Activated T-helper 2 cell treated with anti-CD3 and anti-CD28 coated beads, Interferon-gamma antibody, Interleukin-2, Interleukin-4, amounts not matched to agents 10 μg/mL and 5 μg/mL and 100 μg/mL, durations not matched to agents 14 hours and 24 hours and 36 hours (primary cell): ENCODE data around the gene PMF1. TPM values are rescaled to one million over a fixed set of nuclear protein-coding genes. Genes with fewer than 3 reads are reported as not detected.

Source experiments
- DNase-seq: peaks from one replicate; pipeline ENCODE4 v3.0.0; 2021; ENCODE audit warnings: low spot score
- H3K27ac Mint-ChIP-seq: one replicate; pipeline ENCODE4 v1.8.0; 2021; ENCODE audit warnings: mixed read lengths
- H3K27me3 Mint-ChIP-seq: one replicate; pipeline ENCODE4 v1.8.0; 2021; ENCODE audit warnings: low read depth, mixed read lengths
- H3K36me3 Mint-ChIP-seq: one replicate; pipeline ENCODE4 v1.8.0; 2021; ENCODE audit warnings: low read depth, mixed read lengths
- H3K4me1 Mint-ChIP-seq: one replicate; pipeline ENCODE4 v1.8.0; 2021; ENCODE audit warnings: low read depth, mixed read lengths
- H3K4me3 Mint-ChIP-seq: one replicate; pipeline ENCODE4 v1.8.0; 2021; ENCODE audit warnings: low read depth, mild to moderate bottlenecking, moderate library complexity, mixed read lengths
- H3K9me3 Mint-ChIP-seq: one replicate; pipeline ENCODE4 v1.8.0; 2021; ENCODE audit warnings: mixed read lengths
- intact Hi-C: fragments of 100-400 bp; cut with micrococcal nuclease; formaldehyde crosslinking; loops from one replicate; pipeline ENCODE4 v1.15.1; 2023
- total RNA-seq: library from RNA; stranded (reverse); gene quantifications from 2 replicates; pipeline ENCODE4 v1.2.3, GENCODE V29; 2022

PMF1 gene
- total RNA-seq, 1 donor from 2014 or later, result 115 TPM

- Mint-ChIP-seq H3K36me3 (peaks cover 21% of the 10 kb centered on the region), H3K9me3 (no peaks in the 10 kb centered on the region), H3K27ac (no peak overlapping the region), H3K4me1 (peaks cover 30% of the 10 kb centered on the region), H3K4me3 (peak overlapping the region; percentile 16), H3K27me3 (no peaks in the 10 kb centered on the region)
- intact Hi-C loops, result loop anchor here (5.0 kb wide), 3 partner anchors 33 to 427 kb away; partner anchors contain the start of genes GON4L and SYT11
- DNase-seq, result no peak
Measured at GRCh38 chr1:156284757-156285156, 72.0 kb downstream of the PMF1 start.

- Mint-ChIP-seq H3K27ac (no peak overlapping the region), H3K36me3 (peaks cover 21% of the 10 kb centered on the region), H3K9me3 (no peaks in the 10 kb centered on the region), H3K4me3 (no peak overlapping the region), H3K27me3 (no peaks in the 10 kb centered on the region), H3K4me1 (peaks cover 25% of the 10 kb centered on the region)
- no peak for DNase-seq
- intact Hi-C loops, result no loop called here
Measured at GRCh38 chr1:156285437-156285836, 72.6 kb downstream of the PMF1 start.

GRCh38 chr1:156286061-156286460 lies 73.3 kb downstream of the PMF1 start:
- Mint-ChIP-seq H3K27me3 (no peaks in the 10 kb centered on the region), H3K9me3 (no peaks in the 10 kb centered on the region), H3K4me1 (peaks cover 19% of the 10 kb centered on the region), H3K4me3 (no peak overlapping the region), H3K27ac (no peak overlapping the region), H3K36me3 (peaks cover 21% of the 10 kb centered on the region)
- intact Hi-C loops, result no loop called here
- DNase-seq, result no peak

Other genes starting within 250 kb of the PMF1 start
- 211 and 216 TPM in 2 replicates for gene ARHGEF2, start 234.5 kb upstream of the PMF1 start, total RNA-seq
- 227 and 239 TPM in 2 replicates for gene SSR2, start 192.1 kb upstream of the PMF1 start, total RNA-seq
- 71.3 and 73.3 TPM in 2 replicates for gene UBQLN4, start 159.2 kb upstream of the PMF1 start, total RNA-seq
- gene LAMTOR2, start 158.2 kb upstream of the PMF1 start, total RNA-seq, result 71.0 and 72.5 TPM in 2 replicates
- gene RAB25, start 151.8 kb upstream of the PMF1 start, total RNA-seq, result 0.18 and 0.21 TPM in 2 replicates
- gene MEX3A, start 130.5 kb upstream of the PMF1 start, total RNA-seq, result 1.2 and 1.6 TPM in 2 replicates
- 246 and 247 TPM in 2 replicates for gene LMNA, start 98.3 kb upstream of the PMF1 start, total RNA-seq
- gene SEMA4A, start 59.4 kb upstream of the PMF1 start, total RNA-seq, result 128 and 132 TPM in 2 replicates
- 62.6 and 63.7 TPM in 2 replicates for gene SLC25A44, start 18.9 kb upstream of the PMF1 start, total RNA-seq
- gene BGLAP, start 29.2 kb downstream of the PMF1 start, total RNA-seq, result 1.7 and 2.2 TPM in 2 replicates
- 5.8 and 7.1 TPM in 2 replicates for gene PAQR6, start 35.0 kb downstream of the PMF1 start, total RNA-seq
- 83.2 and 89.3 TPM in 2 replicates for gene SMG5, start 69.8 kb downstream of the PMF1 start, total RNA-seq
- gene TMEM79, start 71.3 kb downstream of the PMF1 start, total RNA-seq, result 6.8 and 7.8 TPM in 2 replicates
- gene GLMP, start 82.7 kb downstream of the PMF1 start, total RNA-seq, result 19.1 and 19.8 TPM in 2 replicates
- gene VHLL, start 86.3 kb downstream of the PMF1 start, total RNA-seq, result not detected in 2 replicates
- gene CCT3, start 125.3 kb downstream of the PMF1 start, total RNA-seq, result 504 and 517 TPM in 2 replicates
- gene TSACC, start 125.5 kb downstream of the PMF1 start, total RNA-seq, result 0.39 TPM in 1 of 2 replicates, not detected in the other
- not detected in 2 replicates for gene RHBG, start 156.2 kb downstream of the PMF1 start, total RNA-seq